ENCODE results near the gene PAQR8. TPM values are rescaled to one million over a fixed set of nuclear protein-coding genes. Genes with fewer than 3 reads are reported as not detected.

Gene PAQR8, protein sequence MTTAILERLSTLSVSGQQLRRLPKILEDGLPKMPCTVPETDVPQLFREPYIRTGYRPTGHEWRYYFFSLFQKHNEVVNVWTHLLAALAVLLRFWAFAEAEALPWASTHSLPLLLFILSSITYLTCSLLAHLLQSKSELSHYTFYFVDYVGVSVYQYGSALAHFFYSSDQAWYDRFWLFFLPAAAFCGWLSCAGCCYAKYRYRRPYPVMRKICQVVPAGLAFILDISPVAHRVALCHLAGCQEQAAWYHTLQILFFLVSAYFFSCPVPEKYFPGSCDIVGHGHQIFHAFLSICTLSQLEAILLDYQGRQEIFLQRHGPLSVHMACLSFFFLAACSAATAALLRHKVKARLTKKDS
- total RNA-seq (2022; extraction: Qiagen RNA extraction; ENCODE audit: low read depth) = 0.49 to 1.1 TPM (median 0.89 TPM) in 5 replicates

DNA sequence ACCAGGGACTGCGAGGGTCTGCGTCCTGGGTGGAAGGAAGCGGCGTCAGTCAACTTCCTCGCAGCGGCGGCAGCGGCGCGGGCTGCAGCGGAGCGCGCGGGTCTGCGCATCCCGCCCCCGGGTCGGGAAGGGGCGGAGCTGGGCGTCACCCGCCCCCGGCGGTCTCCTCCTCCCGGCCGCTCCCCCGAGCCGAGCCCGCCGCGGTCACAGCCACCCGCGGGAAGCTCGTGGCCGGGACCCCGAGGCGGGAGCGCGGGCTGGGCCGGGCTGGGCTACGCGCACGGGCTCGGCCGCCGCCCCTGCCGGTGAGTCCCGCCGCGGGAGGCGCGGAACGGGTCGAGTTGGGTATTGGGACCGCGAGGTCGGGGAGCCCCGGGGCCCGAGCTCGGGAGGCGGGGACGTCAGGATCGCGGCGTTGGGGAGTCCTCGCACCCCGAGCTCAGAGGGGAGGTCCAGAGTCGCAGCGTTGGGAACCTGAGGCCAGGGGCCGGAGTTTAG lies at the start of gene PAQR8:
PAQR8 (plus strand) TSS at position 207 of the 498 bp plus-strand sequence. CDS start 41,063 bp downstream, outside the sequence.

DNA sequence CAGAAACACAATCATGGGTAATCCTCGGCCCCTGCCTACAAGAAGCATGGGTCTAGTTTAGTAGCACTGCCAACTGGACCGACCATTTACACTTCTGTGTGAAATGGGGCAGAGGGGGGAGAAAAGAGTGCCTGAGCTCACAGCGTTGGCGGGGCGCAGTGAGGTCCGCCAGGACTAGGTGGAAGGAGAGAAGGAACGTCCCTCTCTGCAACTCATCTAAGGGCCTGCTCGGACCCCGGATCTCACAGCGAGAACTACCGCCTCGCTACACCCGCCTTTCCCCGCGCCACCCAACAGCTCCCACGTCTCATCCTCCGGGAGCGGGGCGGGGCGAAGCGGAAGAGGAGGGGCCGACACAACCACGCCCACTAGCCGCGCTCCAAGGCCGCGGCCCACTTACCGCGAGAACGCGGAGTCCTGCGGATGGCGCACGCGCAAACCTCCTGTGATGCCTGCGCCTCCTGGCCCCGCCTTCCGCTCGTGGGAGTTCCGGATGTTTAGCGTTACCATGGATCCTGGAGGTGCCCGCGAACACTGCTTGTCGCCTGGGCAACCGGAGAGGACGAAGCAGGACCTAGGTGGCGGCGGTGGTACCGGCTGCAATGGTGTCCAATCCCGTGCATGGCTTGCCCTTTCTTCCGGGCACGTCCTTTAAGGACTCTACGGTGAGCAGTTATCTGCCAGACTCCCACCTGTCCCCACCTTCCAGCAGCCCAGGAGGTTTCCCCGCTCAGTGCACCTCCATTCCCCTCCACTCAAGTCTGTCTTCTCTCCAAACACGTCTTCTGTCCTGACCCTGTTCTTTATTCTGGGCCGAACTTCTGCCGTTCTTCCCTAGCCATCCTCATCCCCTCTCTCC lies 58.1 kb downstream of the PAQR8 start, which contains the start of gene EFHC1:
EFHC1 (plus strand) TSS at position 534 of the 859 bp plus-strand sequence; CDS start at position 603, 69 bp downstream.

Other genes with a start within 250 kb of the PAQR8 start
- not detected in 5 replicates for gene IL17A, start 175.8 kb upstream of the PAQR8 start, total RNA-seq (2022; extraction: Qiagen RNA extraction; ENCODE audit: low read depth)
- gene IL17F, start 117.7 kb upstream of the PAQR8 start, total RNA-seq (2022; extraction: Qiagen RNA extraction; ENCODE audit: low read depth) = not detected in 5 replicates
- 76.0 to 89.2 TPM (median 84.9 TPM) in 5 replicates for gene MCM3, start 77.4 kb upstream of the PAQR8 start, total RNA-seq (2022; extraction: Qiagen RNA extraction; ENCODE audit: low read depth)
- 10.0 to 12.9 TPM (median 10.9 TPM) in 5 replicates for gene EFHC1, start 58.2 kb downstream of the PAQR8 start, total RNA-seq (2022; extraction: Qiagen RNA extraction; ENCODE audit: low read depth)
- gene TRAM2, start 214.9 kb downstream of the PAQR8 start, total RNA-seq (2022; extraction: Qiagen RNA extraction; ENCODE audit: low read depth) = 19.6 to 24.9 TPM (median 22.2 TPM) in 5 replicates

Measured in A549 treated with CpdA at 1 μM for 4 hours (cell line).